SU-DHL-6 (cell line): ENCODE data around the gene ATP6V0E2.

Experiments
- CTCF ChIP-seq: fragments of 200-600 bp; sonication (generic); IDR thresholded peaks from one replicate; pipeline ENCODE4 v1.5.1; 2017; ENCODE audit warnings: antibody characterized with exemption, mild to moderate bottlenecking, low read length, moderate library complexity; ENCODE audit not compliant: insufficient read depth, poor library complexity, severe bottlenecking
- EZH2phosphoT487 ChIP-seq: fragments of 200-600 bp; sonication (generic), shearing (Covaris generic); conservative IDR thresholded peaks from 2 replicates; pipeline ENCODE4 v1.6.1; 2018; ENCODE audit warnings: mild to moderate bottlenecking, antibody characterized with exemption, low read length, moderate library complexity, mixed read lengths

GRCh38 chr7:149826344-149827088, 47.3 kb upstream of the ATP6V0E2 start:
- TF ChIP-seq CTCF (no peak), EZH2phosphoT487 (no peak)
